Neural progenitor cell (in vitro differentiated cells): ENCODE measurements around the gene GDPD5. TPM values are rescaled to one million over a fixed set of nuclear protein-coding genes. Genes with fewer than 3 reads are reported as not detected.

ENCODE experiments used
- DNase-seq: peaks from one replicate; pipeline ENCODE4 v3.0.0-alpha.2; 2016; ENCODE audit warnings: low spot score
- H2AFZ ChIP-seq: fragments of 200-600 bp; sonication (generic); replicated peaks from 2 replicates; pipeline ENCODE4 v1.6.1; 2016; ENCODE audit warnings: antibody characterized with exemption
- H3F3A ChIP-seq: fragments of 200-600 bp; sonication (generic); 2 replicates; pipeline ENCODE4 v1.6.1; 2016; ENCODE audit warnings: antibody characterized with exemption, low read depth
- H3K27ac ChIP-seq: fragments of 200-600 bp; sonication (generic); 2 replicates; pipeline ENCODE4 v1.5.1; 2016; ENCODE audit warnings: mild to moderate bottlenecking
- H3K27me3 ChIP-seq: fragments of 200-600 bp; sonication (generic); 2 replicates; pipeline ENCODE4 v1.6.1; 2016; ENCODE audit warnings: mild to moderate bottlenecking, moderate library complexity
- H3K36me3 ChIP-seq: fragments of 200-600 bp; sonication (generic); 2 replicates; pipeline ENCODE4 v1.5.1; 2016
- H3K4me1 ChIP-seq: fragments of 200-600 bp; sonication (generic); 2 replicates; pipeline ENCODE4 v1.6.1; 2016; ENCODE audit warnings: mixed run types
- H3K4me2 ChIP-seq: fragments of 200-600 bp; sonication (generic); 2 replicates; pipeline ENCODE4 v1.6.1; 2016
- H3K4me3 ChIP-seq: fragments of 200-600 bp; sonication (generic); 2 replicates; pipeline ENCODE4 v1.5.1; 2016
- H3K79me2 ChIP-seq: fragments of 200-600 bp; sonication (generic); 2 replicates; pipeline ENCODE4 v1.6.1; 2016; ENCODE audit warnings: low read depth
- H3K9ac ChIP-seq: fragments of 200-600 bp; sonication (generic); 2 replicates; pipeline ENCODE4 v1.6.1; 2016
- H3K9me3 ChIP-seq: fragments of 200-600 bp; sonication (generic); 2 replicates; pipeline ENCODE4 v1.5.1; 2016; ENCODE audit warnings: low read depth
- H4K20me1 ChIP-seq: fragments of 200-600 bp; sonication (generic); 2 replicates; pipeline ENCODE4 v1.6.1; 2016; ENCODE audit warnings: low read depth
- H3K27ac Mint-ChIP-seq: 3 replicates; pipeline ENCODE4 v1.8.0; 2021; ENCODE audit warnings: mixed read lengths
- H3K27me3 Mint-ChIP-seq: 2 replicates; pipeline ENCODE4 v1.8.0; 2022; ENCODE audit warnings: low read depth, mild to moderate bottlenecking, inconsistent platforms, moderate library complexity, mixed read lengths; ENCODE audit not compliant: insufficient read depth
- H3K36me3 Mint-ChIP-seq: 3 replicates; pipeline ENCODE4 v1.8.0; 2021; ENCODE audit warnings: mixed read lengths
- H3K4me1 Mint-ChIP-seq: 3 replicates; pipeline ENCODE4 v1.8.0; 2021; ENCODE audit warnings: mixed read lengths
- H3K4me3 Mint-ChIP-seq: 3 replicates; pipeline ENCODE4 v1.8.0; 2021; ENCODE audit warnings: mild to moderate bottlenecking, moderate library complexity, mixed read lengths
- H3K9me3 Mint-ChIP-seq: 3 replicates; pipeline ENCODE4 v1.8.0; 2020; ENCODE audit warnings: mixed read lengths
- CTCF ChIP-seq: fragments of 200-600 bp; sonication (generic); IDR thresholded peaks from 2 replicates; pipeline ENCODE4 v1.5.1; 2017; ENCODE audit warnings: antibody characterized with exemption, mild to moderate bottlenecking
- EZH2 ChIP-seq: fragments of 200-600 bp; sonication (generic); IDR thresholded peaks from 2 replicates; pipeline ENCODE4 v1.6.1; 2017; ENCODE audit warnings: antibody characterized with exemption, mild to moderate bottlenecking, moderate library complexity
- EZH2phosphoT487 ChIP-seq: fragments of 200-600 bp; sonication (generic); IDR thresholded peaks from 2 replicates; pipeline ENCODE4 v1.6.1; 2017; ENCODE audit warnings: antibody characterized with exemption
- total RNA-seq: library from RNA; depleted of rRNA; stranded (reverse); fragments of >200 nt; gene quantifications from 2 replicates; pipeline ENCODE4 v1.2.3, GENCODE V29; 2015; ENCODE audit warnings: low replicate concordance

GDPD5 gene
- total RNA-seq, 1 donor from 2014 or later = 11.3 TPM

DNA sequence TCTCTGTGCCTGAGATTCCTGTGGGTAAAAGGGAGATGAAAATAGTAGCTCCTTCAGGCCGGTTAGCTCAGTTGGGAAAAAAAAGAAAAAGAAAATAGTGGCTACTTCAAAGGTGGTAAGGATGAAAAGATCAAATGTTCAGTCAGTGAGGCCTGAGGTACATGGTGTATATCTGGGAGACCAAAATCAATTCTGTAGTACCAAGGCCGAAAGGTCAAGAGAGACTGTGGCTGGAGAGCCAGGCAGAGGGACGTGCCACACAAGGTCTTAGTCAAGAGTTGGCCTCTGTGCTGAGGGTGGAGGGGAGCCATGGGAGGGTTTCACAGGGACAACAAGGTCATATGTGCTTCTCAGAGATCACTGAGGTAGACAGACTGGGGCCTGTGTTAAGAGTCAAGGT lies 4.8 kb upstream of the GDPD5 start:
- TF ChIP-seq EZH2phosphoT487 (no peak), CTCF (no peak), EZH2 (no peak)

DNA sequence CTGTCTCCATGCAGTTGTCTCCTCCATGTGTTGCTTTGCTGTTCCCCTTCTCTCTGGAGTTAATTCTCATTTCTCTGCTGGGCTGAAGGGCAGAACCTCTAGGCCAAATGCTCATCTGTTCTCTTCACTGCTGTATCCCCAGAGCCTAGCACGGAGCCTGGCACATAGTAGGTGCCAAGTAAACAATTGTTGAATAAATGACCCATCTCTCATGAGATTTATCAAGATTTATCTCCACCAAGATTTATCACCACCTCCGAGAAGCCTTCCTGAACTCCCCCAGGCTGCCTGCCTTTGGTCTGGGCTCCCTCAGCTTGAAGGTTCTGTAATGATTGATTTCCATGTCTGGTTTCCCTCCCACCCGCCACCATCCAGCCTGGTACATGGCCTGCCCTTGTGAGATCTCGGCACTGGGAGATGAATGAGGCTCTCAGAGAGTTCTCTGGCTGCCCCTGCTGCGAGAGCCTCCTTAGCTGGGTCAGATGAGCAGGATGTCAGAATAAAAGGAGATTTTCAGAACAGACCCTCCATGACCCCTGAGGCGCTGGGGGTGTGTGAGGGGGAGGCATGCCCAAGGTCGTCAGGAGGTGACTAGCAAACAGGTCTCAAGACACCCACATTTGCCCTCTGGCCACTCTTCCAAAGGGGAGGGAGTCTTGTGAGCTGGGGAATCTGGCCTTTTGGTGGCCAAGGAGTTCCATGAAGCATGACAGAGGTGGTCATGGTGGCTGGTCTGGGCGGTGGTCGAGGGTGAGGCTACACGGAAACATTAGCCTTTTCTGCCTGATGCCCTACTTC lies 2.4 kb upstream of the GDPD5 start:
- Mint-ChIP-seq H3K9me3 (no peaks in the 10 kb centered on the region), H3K27me3 (peaks cover 21% of the 10 kb centered on the region), H3K4me1 (peaks cover 45% of the 10 kb centered on the region), H3K36me3 (no peaks in the 10 kb centered on the region), H3K4me3 (peak overlapping the region; percentile 46), H3K27ac (peak overlapping the region; percentile 8)
- no peak overlapping the region for H2AFZ ChIP-seq
- H3K27ac ChIP-seq = no peak overlapping the region
- no peak for DNase-seq
- H3K4me1 ChIP-seq = peaks cover 5% of the 10 kb centered on the region
- no peak overlapping the region for H3K9ac ChIP-seq
- H3K9me3 ChIP-seq = no peaks in the 10 kb centered on the region
- H3F3A ChIP-seq = peaks cover under 1% of the 10 kb centered on the region
- no peaks in the 10 kb centered on the region for H3K36me3 ChIP-seq
- no peak for TF ChIP-seq EZH2phosphoT487
- TF ChIP-seq CTCF = no peak
- peaks cover 23% of the 10 kb centered on the region for H3K79me2 ChIP-seq
- no peak overlapping the region for H3K4me3 ChIP-seq
- H3K27me3 ChIP-seq = peaks cover 23% of the 10 kb centered on the region
- no peaks in the 10 kb centered on the region for H4K20me1 ChIP-seq
- no peak overlapping the region for H3K4me2 ChIP-seq

More for the DNA sequence above, 4.8 kb upstream of the GDPD5 start:
- Histone ChIP-seq H3F3A (no peaks in the 10 kb centered on the region), H3K4me3 (no peak overlapping the region), H3K4me1 (peaks cover 4% of the 10 kb centered on the region), H3K27ac (no peak overlapping the region), H4K20me1 (no peaks in the 10 kb centered on the region), H3K9me3 (no peaks in the 10 kb centered on the region), H3K9ac (no peak overlapping the region), H3K36me3 (no peaks in the 10 kb centered on the region), H3K27me3 (no peaks in the 10 kb centered on the region), H3K4me2 (no peak overlapping the region), H2AFZ (no peak overlapping the region), H3K79me2 (peaks cover 17% of the 10 kb centered on the region)
- Mint-ChIP-seq H3K9me3 (no peaks in the 10 kb centered on the region), H3K27ac (no peak overlapping the region), H3K4me1 (peaks cover 41% of the 10 kb centered on the region), H3K27me3 (peaks cover 8% of the 10 kb centered on the region), H3K36me3 (no peaks in the 10 kb centered on the region), H3K4me3 (no peak overlapping the region)
- no peak for DNase-seq

DNA sequence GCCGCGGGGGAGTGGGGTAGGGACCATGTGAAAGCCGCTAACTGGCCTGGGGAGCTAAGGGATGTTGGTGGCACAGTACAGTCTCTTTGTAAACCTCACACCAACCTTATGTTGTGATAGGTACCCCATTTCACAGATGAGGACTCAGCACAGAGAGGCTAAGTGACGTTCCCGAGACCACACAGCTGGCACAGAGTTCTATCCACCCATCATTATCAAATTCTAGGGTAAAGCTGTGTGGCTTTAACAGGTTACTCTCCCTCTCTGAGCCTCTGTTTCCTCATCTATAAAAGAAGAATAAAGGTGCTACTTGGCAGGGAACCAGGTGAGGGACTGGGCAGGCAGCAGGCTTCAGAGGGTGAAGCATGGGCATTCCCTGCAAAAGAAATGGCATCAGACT lies 1.4 kb upstream of the GDPD5 start:
- TF ChIP-seq CTCF (no peak), EZH2phosphoT487 (no peak), EZH2 (no peak)
- H3K4me2 ChIP-seq = no peak overlapping the region
- H3K27ac Mint-ChIP-seq = peak overlapping the region; percentile 72

More for the DNA sequence above, 1.4 kb upstream of the GDPD5 start:
- H3K27me3 Mint-ChIP-seq = peaks cover 25% of the 10 kb centered on the region
- peaks cover 23% of the 10 kb centered on the region for H3K79me2 ChIP-seq
- no peak overlapping the region for H3K27ac ChIP-seq
- peaks cover 15% of the 10 kb centered on the region for H3K4me1 ChIP-seq
- no peaks in the 10 kb centered on the region for H3K9me3 Mint-ChIP-seq
- H3K4me1 Mint-ChIP-seq = peaks cover 49% of the 10 kb centered on the region
- H3F3A ChIP-seq = peaks cover 4% of the 10 kb centered on the region
- H3K9ac ChIP-seq = no peak overlapping the region
- H3K36me3 Mint-ChIP-seq = no peaks in the 10 kb centered on the region
- H3K4me3 ChIP-seq = no peak overlapping the region
- peaks cover 25% of the 10 kb centered on the region for H3K27me3 ChIP-seq
- no peaks in the 10 kb centered on the region for H4K20me1 ChIP-seq
- no peak for DNase-seq
- no peaks in the 10 kb centered on the region for H3K9me3 ChIP-seq
- no peak overlapping the region for H2AFZ ChIP-seq
- H3K4me3 Mint-ChIP-seq = peak overlapping the region; percentile 94
- no peaks in the 10 kb centered on the region for H3K36me3 ChIP-seq
